A673 (cell line): ENCODE results near the gene NR1H2. TPM values are rescaled to one million over a fixed set of nuclear protein-coding genes. Genes with fewer than 3 reads are reported as not detected.

ENCODE experiments used
- BruUV-seq: library from RNA; stranded (reverse); fragments of 400-500 nt; replicated peaks from 2 replicates; lab custom pipeline; 2021; lab: Mats Ljungman, UMichigan
- CTCF ChIA-PET: fragments of 300-600 bp; sonication (Branson Sonifier 250); formaldehyde crosslinking; loops from one replicate; lab custom pipeline; 2022; ENCODE audit warnings: antibody characterized with exemption; lab: Charles Lee
- POLR2A ChIA-PET: fragments of 300-600 bp; sonication (Branson Sonifier 250); formaldehyde crosslinking; loops from one replicate; lab custom pipeline; 2022; ENCODE audit warnings: antibody characterized with exemption; ENCODE audit not compliant: low non-redundant PET; lab: Charles Lee
- DNase-seq: peaks from one replicate; pipeline ENCODE4 v3.0.0-alpha.2; 2015; ENCODE audit warnings: low spot score
- H3K27ac ChIP-seq: fragments of 200-600 bp; sonication (generic); 2 replicates; pipeline ENCODE4 v1.5.1; 2016; ENCODE audit warnings: mixed run types, low read depth, mild to moderate bottlenecking, mixed read lengths, antibody characterized with exemption, low read length; ENCODE audit not compliant: poor library complexity, severe bottlenecking
- H3K27me3 ChIP-seq: fragments of 200-600 bp; sonication (generic); replicated peaks from 2 replicates; pipeline ENCODE4 v1.6.1; 2017; ENCODE audit warnings: mixed run types, low read depth, mild to moderate bottlenecking, mixed read lengths, antibody characterized with exemption, low read length; ENCODE audit not compliant: insufficient read depth, poor library complexity
- H3K36me3 ChIP-seq: fragments of 200-600 bp; sonication (generic); 2 replicates; pipeline ENCODE4 v1.6.1; 2016; ENCODE audit warnings: mixed run types, mild to moderate bottlenecking, mixed read lengths, antibody characterized with exemption, low read length; ENCODE audit not compliant: insufficient read depth, poor library complexity, severe bottlenecking
- H3K4me1 ChIP-seq: fragments of 200-600 bp; sonication (generic); 2 replicates; pipeline ENCODE4 v1.6.1; 2017; ENCODE audit warnings: mixed run types, mild to moderate bottlenecking, mixed read lengths, antibody characterized with exemption, low read length; ENCODE audit not compliant: insufficient read depth, poor library complexity, severe bottlenecking
- H3K4me3 ChIP-seq: fragments of 200-600 bp; sonication (generic); 2 replicates; pipeline ENCODE4 v1.5.1; 2016; ENCODE audit warnings: low read depth, mixed run types, mild to moderate bottlenecking, mixed read lengths, low read length; ENCODE audit not compliant: poor library complexity, severe bottlenecking
- H3K9me3 ChIP-seq: fragments of 200-600 bp; sonication (generic); 2 replicates; pipeline ENCODE4 v1.6.1; 2016; ENCODE audit warnings: mixed run types, low read depth, mild to moderate bottlenecking, mixed read lengths, antibody characterized with exemption, low read length; ENCODE audit not compliant: poor library complexity, severe bottlenecking
- EZH2 ChIP-seq: fragments of 200-600 bp; sonication (generic); IDR thresholded peaks from 2 replicates; pipeline ENCODE4 v1.6.1; 2017; ENCODE audit warnings: borderline replicate concordance, low read depth, mild to moderate bottlenecking, mixed read lengths, antibody characterized with exemption, low read length; ENCODE audit not compliant: poor library complexity, severe bottlenecking
- intact Hi-C: fragments of 100-400 bp; cut with micrococcal nuclease; formaldehyde crosslinking; loops from one replicate; pipeline ENCODE4 v1.10.0; 2022; ENCODE audit not compliant: unreplicated experiment
- total RNA-seq: library from RNA; stranded (reverse); gene quantifications from 2 replicates; pipeline ENCODE4 v1.2.3, GENCODE V29; 2021
- TF ChIP-seq, protein P1 (sequence below): fragments of 300-800, 200-600 bp; sonication (generic); conservative IDR thresholded peaks from 2 replicates; pipeline ENCODE4 v1.5.1; 2017; ENCODE audit warnings: low read depth, mild to moderate bottlenecking, antibody characterized with exemption, low read length, moderate library complexity, mixed read lengths

The NR1H2 gene
- total RNA-seq, 1 experiment from 2014 or later, result 42.7 TPM

- TF ChIP-seq, protein P1, sequence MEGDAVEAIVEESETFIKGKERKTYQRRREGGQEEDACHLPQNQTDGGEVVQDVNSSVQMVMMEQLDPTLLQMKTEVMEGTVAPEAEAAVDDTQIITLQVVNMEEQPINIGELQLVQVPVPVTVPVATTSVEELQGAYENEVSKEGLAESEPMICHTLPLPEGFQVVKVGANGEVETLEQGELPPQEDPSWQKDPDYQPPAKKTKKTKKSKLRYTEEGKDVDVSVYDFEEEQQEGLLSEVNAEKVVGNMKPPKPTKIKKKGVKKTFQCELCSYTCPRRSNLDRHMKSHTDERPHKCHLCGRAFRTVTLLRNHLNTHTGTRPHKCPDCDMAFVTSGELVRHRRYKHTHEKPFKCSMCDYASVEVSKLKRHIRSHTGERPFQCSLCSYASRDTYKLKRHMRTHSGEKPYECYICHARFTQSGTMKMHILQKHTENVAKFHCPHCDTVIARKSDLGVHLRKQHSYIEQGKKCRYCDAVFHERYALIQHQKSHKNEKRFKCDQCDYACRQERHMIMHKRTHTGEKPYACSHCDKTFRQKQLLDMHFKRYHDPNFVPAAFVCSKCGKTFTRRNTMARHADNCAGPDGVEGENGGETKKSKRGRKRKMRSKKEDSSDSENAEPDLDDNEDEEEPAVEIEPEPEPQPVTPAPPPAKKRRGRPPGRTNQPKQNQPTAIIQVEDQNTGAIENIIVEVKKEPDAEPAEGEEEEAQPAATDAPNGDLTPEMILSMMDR, result no peak
- no peak for TF ChIP-seq EZH2
- intact Hi-C loops, result no loop called here
- BruUV-seq, result no TSS peak
- peak overlapping the region; percentile 61 for H3K4me3 ChIP-seq
- no peaks in the 10 kb centered on the region for H3K9me3 ChIP-seq
- POLR2A ChIA-PET, result no interaction called here
- peak; percentile 51 for DNase-seq
- H3K36me3 ChIP-seq, result peaks cover 44% of the 10 kb centered on the region
- peak overlapping the region; percentile 92 for H3K27ac ChIP-seq
- H3K27me3 ChIP-seq, result no peaks in the 10 kb centered on the region
- CTCF ChIA-PET, result interaction anchor here (0.9 to 1.3 kb wide), 2 partner anchors 14 to 26 kb away, joined by 3 to 6 read pairs; no protein-coding TSS in a partner anchor
- no peaks in the 10 kb centered on the region for H3K4me1 ChIP-seq
Measured at GRCh38 chr19:50383001-50383851, 7.0 kb downstream of the NR1H2 start.

- DNase-seq, result peak; percentile 98
- BruUV-seq, result no TSS peak
- POLR2A ChIA-PET, result no interaction called here
Measured at GRCh38 chr19:50383852-50384684, 7.8 kb downstream of the NR1H2 start, which contains the start of gene POLD1. Gene POLD1, plus strand, starts transcription at chr19:50384347. Its CDS starts 14,505 bp downstream, at chr19:50398852.

More at GRCh38 chr19:50383852-50384684, 7.8 kb downstream of the NR1H2 start, which contains the start of gene POLD1:
- Histone ChIP-seq H3K27me3 (no peaks in the 10 kb centered on the region), H3K9me3 (no peaks in the 10 kb centered on the region), H3K4me3 (peak within 1 kb of the TSS; percentile 61), H3K4me1 (no peaks in the 10 kb centered on the region), H3K36me3 (peaks cover 35% of the 10 kb centered on the region), H3K27ac (peak within 1 kb of the TSS; percentile 92)
- intact Hi-C loops, result no loop called here
- CTCF ChIA-PET, result interaction anchor here (0.6 to 1.3 kb wide), 3 partner anchors 15 to 255 kb away, joined by 3 to 6 read pairs (median 4); no protein-coding TSS in a partner anchor
- no peak for TF ChIP-seq EZH2
- TF ChIP-seq, protein P1, result no peak
